Measurements from ENCODE around the gene C12orf75.

DNA sequence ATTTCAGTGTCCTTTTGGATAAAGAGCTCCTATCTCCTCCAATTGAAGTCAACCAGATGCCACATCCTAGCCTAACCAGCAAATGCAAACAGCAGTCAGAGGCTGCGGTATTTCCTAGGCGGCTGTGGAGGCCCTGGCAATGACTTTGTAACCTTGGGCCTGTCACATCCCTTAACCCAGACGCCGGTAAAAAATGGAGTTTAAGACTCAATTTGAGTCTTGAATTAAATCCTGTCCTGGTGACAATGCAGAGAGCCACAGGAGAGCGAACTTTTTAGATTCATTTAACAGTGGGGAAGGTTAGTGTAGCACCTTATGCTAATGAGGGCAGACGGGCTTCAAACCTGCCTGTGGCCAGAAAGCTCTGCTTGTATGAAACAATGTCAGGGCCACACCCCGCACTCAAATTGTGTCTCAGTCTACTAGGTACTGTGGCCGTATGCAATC is 1.3 kb downstream of the C12orf75 start:
- TF ChIP-seq, protein P1, sequence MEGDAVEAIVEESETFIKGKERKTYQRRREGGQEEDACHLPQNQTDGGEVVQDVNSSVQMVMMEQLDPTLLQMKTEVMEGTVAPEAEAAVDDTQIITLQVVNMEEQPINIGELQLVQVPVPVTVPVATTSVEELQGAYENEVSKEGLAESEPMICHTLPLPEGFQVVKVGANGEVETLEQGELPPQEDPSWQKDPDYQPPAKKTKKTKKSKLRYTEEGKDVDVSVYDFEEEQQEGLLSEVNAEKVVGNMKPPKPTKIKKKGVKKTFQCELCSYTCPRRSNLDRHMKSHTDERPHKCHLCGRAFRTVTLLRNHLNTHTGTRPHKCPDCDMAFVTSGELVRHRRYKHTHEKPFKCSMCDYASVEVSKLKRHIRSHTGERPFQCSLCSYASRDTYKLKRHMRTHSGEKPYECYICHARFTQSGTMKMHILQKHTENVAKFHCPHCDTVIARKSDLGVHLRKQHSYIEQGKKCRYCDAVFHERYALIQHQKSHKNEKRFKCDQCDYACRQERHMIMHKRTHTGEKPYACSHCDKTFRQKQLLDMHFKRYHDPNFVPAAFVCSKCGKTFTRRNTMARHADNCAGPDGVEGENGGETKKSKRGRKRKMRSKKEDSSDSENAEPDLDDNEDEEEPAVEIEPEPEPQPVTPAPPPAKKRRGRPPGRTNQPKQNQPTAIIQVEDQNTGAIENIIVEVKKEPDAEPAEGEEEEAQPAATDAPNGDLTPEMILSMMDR (IDR thresholded peaks at IDR 0.05), result no peak
- no peak for TF ChIP-seq POLR2A (IDR thresholded peaks at IDR 0.05)

Data from Peyer's patch (tissue), 4 donors.